Ishikawa (cell line): Measurements from ENCODE around the gene DUSP22.

ENCODE experiments used
- EP300 ChIP-seq: IDR thresholded peaks from 2 replicates; pipeline ENCODE4 v1.6.1; 2012; ENCODE audit warnings: borderline replicate concordance
- REST ChIP-seq: IDR thresholded peaks from 2 replicates; pipeline ENCODE4 v1.6.1; 2012; ENCODE audit warnings: low read depth, mild to moderate bottlenecking
- USF1 ChIP-seq: IDR thresholded peaks from 2 replicates; pipeline ENCODE4 v1.6.1; 2012

- TF ChIP-seq REST (no peak), EP300 (no peak), USF1 (no peak)
Measured at GRCh38 chr6:303948-304558, 11.8 kb downstream of the DUSP22 start.
